HEK293 (cell line): ENCODE measurements around the gene MIER3.

Experiments
- CTCF ChIA-PET: fragments of 350-600 bp; formaldehyde crosslinking; extraction: SDS; loops from one replicate; lab custom pipeline; 2021; ENCODE audit warnings: antibody characterized with exemption; lab: Yijun Ruan, JAX
- POLR2A ChIA-PET: fragments of 300-600 bp; formaldehyde crosslinking; extraction: SDS; loops from one replicate; lab custom pipeline; 2020; ENCODE audit warnings: antibody characterized with exemption, inconsistent platforms; lab: Yijun Ruan, JAX
- H3K27ac ChIP-seq: fragments of 200-500 bp; sonication (Bioruptor generic); 2 replicates; pipeline ENCODE4 v1.5.1; 2014; ENCODE audit warnings: low read depth, low read length, control low read depth, inconsistent platforms; ENCODE audit errors: extremely low read depth
- H3K36me3 ChIP-seq, 2 experiments: fragments of 200-500 bp in 1 of 2; sonication (Bioruptor generic) in 1 of 2; 1 replicate in 1 of 2; 2 replicates in 1 of 2; pipeline ENCODE4 v1.5.1; 2014 to 2017; ENCODE audit warnings: inconsistent platforms in 2 of 2, low read length in 2 of 2; ENCODE audit not compliant: control insufficient read depth in 2 of 2, insufficient read depth in 1 of 2
- H3K4me1 ChIP-seq: fragments of 200-500 bp; sonication (Bioruptor generic); 2 replicates; pipeline ENCODE4 v1.5.1; 2014; ENCODE audit warnings: mild to moderate bottlenecking, low read length, inconsistent platforms; ENCODE audit not compliant: control insufficient read depth, insufficient read depth
- H3K4me3 ChIP-seq: 2 replicates; pipeline ENCODE4 v1.5.1; 2011; ENCODE audit warnings: low read depth, mild to moderate bottlenecking, control low read depth, low read length, moderate library complexity
- H3K9me3 ChIP-seq: fragments of 200-500 bp; sonication (Bioruptor generic); 2 replicates; pipeline ENCODE4 v1.5.1; 2014; ENCODE audit warnings: low read depth, low read length, inconsistent platforms; ENCODE audit not compliant: control insufficient read depth, insufficient read depth
- GLI2 ChIP-seq: fragments of 450-650 bp; formaldehyde crosslinking; IDR thresholded peaks from 2 replicates; pipeline ENCODE4; 2017; ENCODE audit warnings: missing biosample characterization, missing genetic modification characterization, low read depth, borderline replicate concordance
- GLI4 ChIP-seq: fragments of 450-650 bp; formaldehyde crosslinking; IDR thresholded peaks from 2 replicates; pipeline ENCODE4 v1.5.1; 2016; ENCODE audit warnings: missing biosample characterization, missing genetic modification characterization
- HOXA7 ChIP-seq: sonication (generic); formaldehyde crosslinking; IDR thresholded peaks from 2 replicates; pipeline ENCODE4 v1.8.1; 2022; ENCODE audit warnings: missing genetic modification reagents, borderline replicate concordance
- REPIN1 ChIP-seq: fragments of 450-650 bp; formaldehyde crosslinking; IDR thresholded peaks from 2 replicates; pipeline ENCODE4 v1.5.1; 2017; ENCODE audit warnings: missing biosample characterization, missing genetic modification characterization, low read depth
- SCRT1 ChIP-seq: fragments of 450-650 bp; formaldehyde crosslinking; IDR thresholded peaks from 2 replicates; pipeline ENCODE4 v1.5.1; 2016; ENCODE audit warnings: missing biosample characterization, missing genetic modification characterization, borderline replicate concordance
- YY1 ChIP-seq: fragments of 450-650 bp; formaldehyde crosslinking; IDR thresholded peaks from 2 replicates; pipeline ENCODE4 v1.5.1; 2018; ENCODE audit warnings: missing biosample characterization, missing genetic modification characterization
- ZBTB17 ChIP-seq: fragments of 450-650 bp; formaldehyde crosslinking; IDR thresholded peaks from 2 replicates; pipeline ENCODE4 v1.5.1; 2016; ENCODE audit warnings: missing biosample characterization, missing genetic modification characterization
- ZBTB48 ChIP-seq: fragments of 450-650 bp; formaldehyde crosslinking; IDR thresholded peaks from 2 replicates; pipeline ENCODE4 v1.5.1; 2016; ENCODE audit warnings: missing biosample characterization, missing genetic modification characterization
- ZBTB8A ChIP-seq: fragments of 450-650 bp; formaldehyde crosslinking; IDR thresholded peaks from 2 replicates; pipeline ENCODE4 v1.5.1; 2016; ENCODE audit warnings: missing biosample characterization, missing genetic modification characterization
- ZFP37 ChIP-seq: fragments of 450-650 bp; formaldehyde crosslinking; IDR thresholded peaks from 2 replicates; pipeline ENCODE4 v1.5.1; 2016; ENCODE audit warnings: missing biosample characterization, missing genetic modification characterization
- ZNF112 ChIP-seq: fragments of 450-650 bp; formaldehyde crosslinking; IDR thresholded peaks from 2 replicates; pipeline ENCODE4 v1.5.0; 2017; ENCODE audit warnings: missing biosample characterization, missing genetic modification characterization
- ZNF169 ChIP-seq: fragments of 450-650 bp; formaldehyde crosslinking; IDR thresholded peaks from 2 replicates; pipeline ENCODE4 v1.5.1; 2016; ENCODE audit warnings: missing biosample characterization, missing genetic modification characterization
- ZNF248 ChIP-seq: fragments of 450-650 bp; formaldehyde crosslinking; IDR thresholded peaks from 2 replicates; pipeline ENCODE4 v1.5.1; 2017; ENCODE audit warnings: missing biosample characterization, missing genetic modification characterization
- ZNF433 ChIP-seq: fragments of 450-650 bp; formaldehyde crosslinking; IDR thresholded peaks from 2 replicates; pipeline ENCODE4 v1.5.1; 2016; ENCODE audit warnings: missing biosample characterization, missing genetic modification characterization, low read depth
- ZNF549 ChIP-seq: fragments of 450-650 bp; IDR thresholded peaks from 2 replicates; pipeline ENCODE4 v1.5.1; 2018; ENCODE audit warnings: missing biosample characterization, missing genetic modification characterization, mild to moderate bottlenecking, inconsistent platforms, moderate library complexity
- ZNF558 ChIP-seq: fragments of 450-650 bp; formaldehyde crosslinking; IDR thresholded peaks from 2 replicates; pipeline ENCODE4 v1.5.1; 2016; ENCODE audit warnings: missing biosample characterization, missing genetic modification characterization
- ZNF621 ChIP-seq: fragments of 450-650 bp; formaldehyde crosslinking; IDR thresholded peaks from 2 replicates; pipeline ENCODE4 v1.5.1; 2017; ENCODE audit warnings: missing biosample characterization, missing genetic modification characterization
- ZNF623 ChIP-seq: fragments of 450-650 bp; formaldehyde crosslinking; IDR thresholded peaks from 2 replicates; pipeline ENCODE4 v1.5.1; 2016; ENCODE audit warnings: missing biosample characterization, missing genetic modification characterization
- ZNF624 ChIP-seq: fragments of 450-650 bp; formaldehyde crosslinking; IDR thresholded peaks from 2 replicates; pipeline ENCODE4 v1.5.1; 2017; ENCODE audit warnings: missing biosample characterization, missing genetic modification characterization
- ZNF677 ChIP-seq: fragments of 450-650 bp; IDR thresholded peaks from 2 replicates; pipeline ENCODE4 v1.5.0; 2018; ENCODE audit warnings: missing biosample characterization, mild to moderate bottlenecking, missing genetic modification characterization, moderate library complexity
- ZNF792 ChIP-seq: fragments of 450-650 bp; formaldehyde crosslinking; IDR thresholded peaks from 2 replicates; pipeline ENCODE4 v1.5.1; 2016; ENCODE audit warnings: missing biosample characterization, missing genetic modification characterization
- TF ChIP-seq, protein P1 (sequence below): fragments of 450-650 bp; formaldehyde crosslinking; IDR thresholded peaks from 2 replicates; pipeline ENCODE4 v1.5.1; 2016; ENCODE audit warnings: missing biosample characterization, missing genetic modification characterization
- TF ChIP-seq, protein P2 (sequence below): fragments of 450-650 bp; formaldehyde crosslinking; IDR thresholded peaks from 2 replicates; pipeline ENCODE4 v1.5.1; 2017; ENCODE audit warnings: missing biosample characterization, mild to moderate bottlenecking, missing genetic modification characterization, moderate library complexity
- TF ChIP-seq, protein P3 (sequence below): fragments of 450-650 bp; formaldehyde crosslinking; IDR thresholded peaks from 2 replicates; pipeline ENCODE4 v1.5.1; 2016; ENCODE audit warnings: missing biosample characterization, missing genetic modification characterization
- TF ChIP-seq, protein P4 (sequence below): fragments of 450-650 bp; formaldehyde crosslinking; IDR thresholded peaks from 2 replicates; pipeline ENCODE4 v1.5.1; 2016; ENCODE audit warnings: missing biosample characterization, missing genetic modification characterization, borderline replicate concordance

MIER3 gene

DNA sequence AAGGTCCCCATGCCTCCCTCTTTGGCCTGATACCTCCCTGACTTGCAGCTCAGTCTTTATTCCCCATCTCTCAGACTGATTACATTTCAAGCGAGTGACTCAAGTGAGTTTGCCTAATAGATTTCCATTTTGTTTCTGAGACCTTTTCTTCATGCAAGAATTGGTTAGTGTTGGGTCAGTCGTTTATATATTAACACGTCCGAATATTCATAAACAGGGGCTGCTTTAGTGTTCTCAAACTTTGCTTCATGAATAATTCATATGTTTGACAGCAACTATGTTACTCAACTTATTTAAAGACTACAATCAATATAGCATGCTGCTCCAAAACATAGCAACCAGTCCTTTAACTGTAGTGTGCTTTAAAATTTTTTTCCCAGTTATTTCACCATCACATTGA lies 36.6 kb upstream of the MIER3 start:
- CTCF ChIA-PET = interaction anchor here (2.1 kb wide), 1 partner anchor 8 kb away, joined by 8 read pairs; no protein-coding TSS in a partner anchor

DNA sequence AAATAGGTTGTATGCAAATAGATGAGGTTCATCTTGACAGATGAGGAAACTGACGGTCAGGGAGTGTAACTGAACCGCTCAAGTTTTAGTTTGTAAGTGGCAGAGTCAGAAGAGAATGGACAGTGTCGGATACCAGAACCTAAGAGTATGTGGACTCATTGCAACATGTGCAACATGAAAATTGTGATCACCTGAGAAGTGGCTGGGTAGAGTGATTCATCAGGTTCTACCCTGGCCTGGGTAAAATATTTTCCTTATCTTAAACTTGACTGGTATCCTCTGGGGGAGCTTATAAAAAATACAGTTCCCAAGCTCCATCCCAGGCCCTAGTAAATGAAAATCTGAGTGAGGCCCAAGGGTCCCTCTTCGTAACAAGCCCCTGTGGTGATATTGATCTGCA lies 35.2 kb upstream of the MIER3 start:
- ChIA-PET CTCF (interaction anchor here (0.7 to 2.1 kb wide), 3 partner anchors 10 to 151 kb away, joined by 3 to 8 read pairs (median 4); no protein-coding TSS in a partner anchor), POLR2A (no interaction called here)
- Histone ChIP-seq H3K4me1 (no peaks in the 10 kb centered on the region), H3K4me3 (no peak overlapping the region), H3K9me3 (no peaks in the 10 kb centered on the region), H3K27ac (no peak overlapping the region), H3K36me3 (no peaks in the 10 kb centered on the region)
- no peak for TF ChIP-seq REPIN1
- no peak for TF ChIP-seq YY1
- TF ChIP-seq ZNF433 (tag by site-specific recombination) = no peak

More for the DNA sequence above, 36.6 kb upstream of the MIER3 start:
- H3K4me3 ChIP-seq = no peak overlapping the region
- no peak overlapping the region for H3K27ac ChIP-seq
- H3K9me3 ChIP-seq = no peaks in the 10 kb centered on the region
- no peaks in the 10 kb centered on the region for H3K4me1 ChIP-seq
- TF ChIP-seq ZFP37 (tag by site-specific recombination) (no peak), ZBTB17 (tag by site-specific recombination) (no peak), ZBTB8A (no peak), ZNF558 (no peak), ZNF624 (tag by site-specific recombination) (no peak), ZNF112 (tag by site-specific recombination) (no peak), HOXA7 (CRISPR knock-in tag) (no peak), GLI2 (tag by site-specific recombination) (no peak), ZNF549 (tag by site-specific recombination) (no peak), SCRT1 (no peak), ZNF792 (tag by site-specific recombination) (no peak), ZNF621 (no peak), ZNF248 (tag by site-specific recombination) (no peak), ZNF169 (tag by site-specific recombination) (no peak)
- TF ChIP-seq, protein P1, sequence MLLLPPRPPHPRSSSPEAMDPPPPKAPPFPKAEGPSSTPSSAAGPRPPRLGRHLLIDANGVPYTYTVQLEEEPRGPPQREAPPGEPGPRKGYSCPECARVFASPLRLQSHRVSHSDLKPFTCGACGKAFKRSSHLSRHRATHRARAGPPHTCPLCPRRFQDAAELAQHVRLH (tag by site-specific recombination) = no peak
- TF ChIP-seq, protein P2, sequence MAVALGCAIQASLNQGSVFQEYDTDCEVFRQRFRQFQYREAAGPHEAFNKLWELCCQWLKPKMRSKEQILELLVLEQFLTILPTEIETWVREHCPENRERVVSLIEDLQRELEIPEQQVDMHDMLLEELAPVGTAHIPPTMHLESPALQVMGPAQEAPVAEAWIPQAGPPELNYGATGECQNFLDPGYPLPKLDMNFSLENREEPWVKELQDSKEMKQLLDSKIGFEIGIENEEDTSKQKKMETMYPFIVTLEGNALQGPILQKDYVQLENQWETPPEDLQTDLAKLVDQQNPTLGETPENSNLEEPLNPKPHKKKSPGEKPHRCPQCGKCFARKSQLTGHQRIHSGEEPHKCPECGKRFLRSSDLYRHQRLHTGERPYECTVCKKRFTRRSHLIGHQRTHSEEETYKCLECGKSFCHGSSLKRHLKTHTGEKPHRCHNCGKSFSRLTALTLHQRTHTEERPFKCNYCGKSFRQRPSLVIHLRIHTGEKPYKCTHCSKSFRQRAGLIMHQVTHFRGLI (tag by site-specific recombination) = no peak
- TF ChIP-seq, protein P3, sequence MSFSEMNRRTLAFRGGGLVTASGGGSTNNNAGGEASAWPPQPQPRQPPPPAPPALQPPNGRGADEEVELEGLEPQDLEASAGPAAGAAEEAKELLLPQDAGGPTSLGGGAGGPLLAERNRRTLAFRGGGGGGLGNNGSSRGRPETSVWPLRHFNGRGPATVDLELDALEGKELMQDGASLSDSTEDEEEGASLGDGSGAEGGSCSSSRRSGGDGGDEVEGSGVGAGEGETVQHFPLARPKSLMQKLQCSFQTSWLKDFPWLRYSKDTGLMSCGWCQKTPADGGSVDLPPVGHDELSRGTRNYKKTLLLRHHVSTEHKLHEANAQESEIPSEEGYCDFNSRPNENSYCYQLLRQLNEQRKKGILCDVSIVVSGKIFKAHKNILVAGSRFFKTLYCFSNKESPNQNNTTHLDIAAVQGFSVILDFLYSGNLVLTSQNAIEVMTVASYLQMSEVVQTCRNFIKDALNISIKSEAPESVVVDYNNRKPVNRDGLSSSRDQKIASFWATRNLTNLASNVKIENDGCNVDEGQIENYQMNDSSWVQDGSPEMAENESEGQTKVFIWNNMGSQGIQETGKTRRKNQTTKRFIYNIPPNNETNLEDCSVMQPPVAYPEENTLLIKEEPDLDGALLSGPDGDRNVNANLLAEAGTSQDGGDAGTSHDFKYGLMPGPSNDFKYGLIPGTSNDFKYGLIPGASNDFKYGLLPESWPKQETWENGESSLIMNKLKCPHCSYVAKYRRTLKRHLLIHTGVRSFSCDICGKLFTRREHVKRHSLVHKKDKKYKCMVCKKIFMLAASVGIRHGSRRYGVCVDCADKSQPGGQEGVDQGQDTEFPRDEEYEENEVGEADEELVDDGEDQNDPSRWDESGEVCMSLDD = no peak
- no peaks in the 10 kb centered on the region for H3K36me3 ChIP-seq
- POLR2A ChIA-PET = no interaction called here

DNA sequence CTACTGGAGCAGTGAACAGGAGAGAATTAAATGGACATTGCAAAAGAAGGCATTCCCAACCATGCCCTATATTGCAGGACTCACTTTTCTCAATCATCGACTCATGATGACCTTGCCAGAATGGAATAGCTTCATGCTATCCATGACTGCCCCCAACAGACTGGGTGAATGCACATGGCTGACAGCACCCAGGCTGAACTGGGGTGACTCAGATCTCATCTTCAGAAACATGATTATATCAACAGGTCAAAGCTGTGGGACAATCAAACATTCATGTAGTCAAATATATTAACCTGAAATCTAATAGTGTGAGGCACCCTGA lies 34.7 kb upstream of the MIER3 start:
- Histone ChIP-seq H3K4me3 (no peak overlapping the region), H3K4me1 (no peaks in the 10 kb centered on the region), H3K36me3 (no peaks in the 10 kb centered on the region), H3K9me3 (no peaks in the 10 kb centered on the region), H3K27ac (no peak overlapping the region)
- ChIA-PET CTCF (interaction anchor here (0.7 to 2.1 kb wide), 4 partner anchors 10 to 151 kb away, joined by 3 to 8 read pairs (median 4); no protein-coding TSS in a partner anchor), POLR2A (no interaction called here)
- TF ChIP-seq, protein P4, sequence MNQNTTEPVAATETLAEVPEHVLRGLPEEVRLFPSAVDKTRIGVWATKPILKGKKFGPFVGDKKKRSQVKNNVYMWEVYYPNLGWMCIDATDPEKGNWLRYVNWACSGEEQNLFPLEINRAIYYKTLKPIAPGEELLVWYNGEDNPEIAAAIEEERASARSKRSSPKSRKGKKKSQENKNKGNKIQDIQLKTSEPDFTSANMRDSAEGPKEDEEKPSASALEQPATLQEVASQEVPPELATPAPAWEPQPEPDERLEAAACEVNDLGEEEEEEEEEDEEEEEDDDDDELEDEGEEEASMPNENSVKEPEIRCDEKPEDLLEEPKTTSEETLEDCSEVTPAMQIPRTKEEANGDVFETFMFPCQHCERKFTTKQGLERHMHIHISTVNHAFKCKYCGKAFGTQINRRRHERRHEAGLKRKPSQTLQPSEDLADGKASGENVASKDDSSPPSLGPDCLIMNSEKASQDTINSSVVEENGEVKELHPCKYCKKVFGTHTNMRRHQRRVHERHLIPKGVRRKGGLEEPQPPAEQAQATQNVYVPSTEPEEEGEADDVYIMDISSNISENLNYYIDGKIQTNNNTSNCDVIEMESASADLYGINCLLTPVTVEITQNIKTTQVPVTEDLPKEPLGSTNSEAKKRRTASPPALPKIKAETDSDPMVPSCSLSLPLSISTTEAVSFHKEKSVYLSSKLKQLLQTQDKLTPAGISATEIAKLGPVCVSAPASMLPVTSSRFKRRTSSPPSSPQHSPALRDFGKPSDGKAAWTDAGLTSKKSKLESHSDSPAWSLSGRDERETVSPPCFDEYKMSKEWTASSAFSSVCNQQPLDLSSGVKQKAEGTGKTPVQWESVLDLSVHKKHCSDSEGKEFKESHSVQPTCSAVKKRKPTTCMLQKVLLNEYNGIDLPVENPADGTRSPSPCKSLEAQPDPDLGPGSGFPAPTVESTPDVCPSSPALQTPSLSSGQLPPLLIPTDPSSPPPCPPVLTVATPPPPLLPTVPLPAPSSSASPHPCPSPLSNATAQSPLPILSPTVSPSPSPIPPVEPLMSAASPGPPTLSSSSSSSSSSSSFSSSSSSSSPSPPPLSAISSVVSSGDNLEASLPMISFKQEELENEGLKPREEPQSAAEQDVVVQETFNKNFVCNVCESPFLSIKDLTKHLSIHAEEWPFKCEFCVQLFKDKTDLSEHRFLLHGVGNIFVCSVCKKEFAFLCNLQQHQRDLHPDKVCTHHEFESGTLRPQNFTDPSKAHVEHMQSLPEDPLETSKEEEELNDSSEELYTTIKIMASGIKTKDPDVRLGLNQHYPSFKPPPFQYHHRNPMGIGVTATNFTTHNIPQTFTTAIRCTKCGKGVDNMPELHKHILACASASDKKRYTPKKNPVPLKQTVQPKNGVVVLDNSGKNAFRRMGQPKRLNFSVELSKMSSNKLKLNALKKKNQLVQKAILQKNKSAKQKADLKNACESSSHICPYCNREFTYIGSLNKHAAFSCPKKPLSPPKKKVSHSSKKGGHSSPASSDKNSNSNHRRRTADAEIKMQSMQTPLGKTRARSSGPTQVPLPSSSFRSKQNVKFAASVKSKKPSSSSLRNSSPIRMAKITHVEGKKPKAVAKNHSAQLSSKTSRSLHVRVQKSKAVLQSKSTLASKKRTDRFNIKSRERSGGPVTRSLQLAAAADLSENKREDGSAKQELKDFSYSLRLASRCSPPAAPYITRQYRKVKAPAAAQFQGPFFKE (tag by site-specific recombination) = no peak
- TF ChIP-seq ZNF623 (tag by site-specific recombination) (no peak), ZBTB48 (tag by site-specific recombination) (no peak), ZNF677 (no peak), GLI4 (tag by site-specific recombination) (no peak)
